Activated CD4-positive, alpha-beta memory T cell treated with anti-CD3 and anti-CD28 coated beads, Interleukin-2, amount 10 ng/mL, durations not matched to agents 7 days and 5 days (primary cell): Measurements from ENCODE around the gene KASH5. TPM values are rescaled to one million over a fixed set of nuclear protein-coding genes. Genes with fewer than 3 reads are reported as not detected.
"Not testable (repeated sequence)": the region's sequence is repeated elsewhere in the genome, so short reads cannot be mapped to it uniquely, and the experiment has no call there.

ENCODE experiments used
- CTCF ChIA-PET: fragments of 350-600 bp; sonication (Branson Sonifier 250); formaldehyde crosslinking; loops from one replicate; lab custom pipeline; 2021; ENCODE audit warnings: antibody characterized with exemption, inconsistent platforms; lab: Charles Lee
- POLR2A ChIA-PET: fragments of 350-600 bp; sonication (Branson Sonifier 250); formaldehyde crosslinking; loops from one replicate; lab custom pipeline; 2021; ENCODE audit warnings: antibody characterized with exemption; lab: Charles Lee
- DNase-seq: peaks from one replicate; pipeline ENCODE4 v3.0.0-alpha.2; 2020
- H3K27ac Mint-ChIP-seq: one replicate; pipeline ENCODE4 v1.8.0; 2021; ENCODE audit warnings: mild to moderate bottlenecking, mixed read lengths
- H3K27me3 Mint-ChIP-seq: one replicate; pipeline ENCODE4 v1.8.0; 2021; ENCODE audit warnings: mixed read lengths
- H3K36me3 Mint-ChIP-seq: one replicate; pipeline ENCODE4 v1.8.0; 2021; ENCODE audit warnings: low read depth, mixed read lengths
- H3K4me1 Mint-ChIP-seq: one replicate; pipeline ENCODE4 v1.8.0; 2021; ENCODE audit warnings: mixed read lengths
- H3K4me3 Mint-ChIP-seq: one replicate; pipeline ENCODE4 v1.8.0; 2021; ENCODE audit warnings: mild to moderate bottlenecking, mixed read lengths
- H3K9me3 Mint-ChIP-seq: one replicate; pipeline ENCODE4 v1.8.0; 2021; ENCODE audit warnings: mixed read lengths
- total RNA-seq, 2 experiments: library from RNA; stranded (reverse); gene quantifications; one replicate each; pipeline ENCODE4 v1.2.3, GENCODE V29; 2021

KASH5 gene
- total RNA-seq, 2 experiments from 2014 or later: 0.73 to 0.81 TPM

- CTCF ChIA-PET, H3K27me3 Mint-ChIP-seq, H3K27ac Mint-ChIP-seq, DNase-seq, H3K9me3 Mint-ChIP-seq, H3K4me3 Mint-ChIP-seq: not testable (repeated sequence)
- POLR2A ChIA-PET: interaction anchor here (1.3 to 5.2 kb wide), 2 partner anchors 8 to 9 kb away, joined by 3 to 47 read pairs; partner anchors contain the start of gene ALDH16A1
- Mint-ChIP-seq H3K36me3 (peaks cover 33% of the 10 kb centered on the region), H3K4me1 (peaks cover 29% of the 10 kb centered on the region)
Observed at GRCh38 chr19:49461130-49461529, 73.1 kb downstream of the KASH5 start.

- DNase-seq: no peak
- Mint-ChIP-seq H3K27me3 (no peaks in the 10 kb centered on the region), H3K9me3 (no peaks in the 10 kb centered on the region), H3K36me3 (peaks cover 28% of the 10 kb centered on the region), H3K27ac (no peak overlapping the region), H3K4me3 (no peak overlapping the region), H3K4me1 (peaks cover 24% of the 10 kb centered on the region)
- CTCF ChIA-PET: no interaction called here
- POLR2A ChIA-PET: interaction anchor here (1.3 to 5.2 kb wide), 2 partner anchors 8 kb away, joined by 3 to 47 read pairs; partner anchors contain the start of gene ALDH16A1
Observed at GRCh38 chr19:49461656-49462055, 73.6 kb downstream of the KASH5 start.

- DNase-seq: no peak
- Mint-ChIP-seq H3K4me1 (peaks cover 21% of the 10 kb centered on the region), H3K27me3 (no peaks in the 10 kb centered on the region), H3K27ac (no peak overlapping the region), H3K36me3 (peaks cover 27% of the 10 kb centered on the region), H3K4me3 (no peak overlapping the region), H3K9me3 (no peaks in the 10 kb centered on the region)
- ChIA-PET POLR2A (interaction anchor here (1.3 kb wide), 1 partner anchor 9 kb away, joined by 3 read pairs; the partner anchor contains the start of gene ALDH16A1), CTCF (no interaction called here)
Observed at GRCh38 chr19:49462492-49462891, 74.4 kb downstream of the KASH5 start.

- Mint-ChIP-seq H3K36me3 (peaks cover 33% of the 10 kb centered on the region), H3K4me3 (no peak overlapping the region), H3K27ac (no peak overlapping the region), H3K9me3 (no peaks in the 10 kb centered on the region), H3K27me3 (no peaks in the 10 kb centered on the region), H3K4me1 (peaks cover 20% of the 10 kb centered on the region)
- no peak for DNase-seq
- CTCF ChIA-PET: no interaction called here
- POLR2A ChIA-PET: interaction anchor here (10.7 kb wide), 1 partner anchor 11 kb away, joined by 192 read pairs; the partner anchor contains the start of genes ALDH16A1 and PIH1D1
Observed at GRCh38 chr19:49463960-49464740, 76.1 kb downstream of the KASH5 start.

GRCh38 chr19:49465371-49465770, 77.3 kb downstream of the KASH5 start:
- POLR2A ChIA-PET: interaction anchor here (0.7 to 10.7 kb wide), 2 partner anchors 12 to 20 kb away, joined by 5 to 192 read pairs; partner anchors contain the start of genes ALDH16A1 and PIH1D1

More at GRCh38 chr19:49465371-49465770, 77.3 kb downstream of the KASH5 start:
- Mint-ChIP-seq H3K27ac (peak overlapping the region; percentile 26), H3K4me1 (peaks cover 26% of the 10 kb centered on the region), H3K4me3 (no peak overlapping the region), H3K9me3 (no peaks in the 10 kb centered on the region), H3K36me3 (peaks cover 27% of the 10 kb centered on the region), H3K27me3 (no peaks in the 10 kb centered on the region)
- CTCF ChIA-PET: no interaction called here
- DNase-seq: no peak

Other genes with a start within 250 kb of the KASH5 start
- gene HRC, start 232.9 kb upstream of the KASH5 start, total RNA-seq: not detected
- under 1 TPM in 1 of 2 experiments, not detected in 1; 0.58 TPM for gene TRPM4, start 230.5 kb upstream of the KASH5 start, total RNA-seq
- 1 to 10 TPM; 3.0 to 3.5 TPM for gene SLC6A16, start 63.1 kb upstream of the KASH5 start, total RNA-seq
- gene CD37, start 52.8 kb upstream of the KASH5 start, total RNA-seq: 100 to 1,000 TPM; 278 to 299 TPM
- not detected for gene TEAD2, start 25.8 kb upstream of the KASH5 start, total RNA-seq
- not detected for gene DKKL1, start 24.4 kb upstream of the KASH5 start, total RNA-seq
- not detected for gene PTH2, start 35.2 kb downstream of the KASH5 start, total RNA-seq
- gene GFY, start 37.1 kb downstream of the KASH5 start, total RNA-seq: not detected
- under 1 TPM; 0.30 to 0.43 TPM for gene SLC17A7, start 53.3 kb downstream of the KASH5 start, total RNA-seq
- gene PIH1D1, start 63.6 kb downstream of the KASH5 start, total RNA-seq: 100 to 1,000 TPM; 168 to 170 TPM
- 10 to 100 TPM; 34.1 to 36.6 TPM for gene ALDH16A1, start 65.0 kb downstream of the KASH5 start, total RNA-seq
- gene FLT3LG, start 86.0 kb downstream of the KASH5 start, total RNA-seq: 100 to 1,000 TPM; 187 to 197 TPM
- 1,000 to 10,000 TPM; 2,417 to 2,463 TPM for gene RPL13A, start 99.4 kb downstream of the KASH5 start, total RNA-seq
- 1,000 to 10,000 TPM; 2,194 to 2,385 TPM for gene RPS11, start 108.2 kb downstream of the KASH5 start, total RNA-seq
- 10 to 100 TPM; 10.2 to 11.1 TPM for gene FCGRT, start 124.4 kb downstream of the KASH5 start, total RNA-seq
- gene RCN3, start 139.8 kb downstream of the KASH5 start, total RNA-seq: 1 to 10 TPM; 1.8 to 2.0 TPM
- gene NOSIP, start 192.3 kb downstream of the KASH5 start, total RNA-seq: 100 to 1,000 TPM; 162 to 163 TPM
- gene PRRG2, start 193.1 kb downstream of the KASH5 start, total RNA-seq: 1 to 10 TPM; 1.0 to 1.1 TPM
- 10 to 100 TPM; 33.0 to 36.2 TPM for gene PRR12, start 202.9 kb downstream of the KASH5 start, total RNA-seq